ENCODE data around the gene DIP2C.

DIP2C gene

DNA sequence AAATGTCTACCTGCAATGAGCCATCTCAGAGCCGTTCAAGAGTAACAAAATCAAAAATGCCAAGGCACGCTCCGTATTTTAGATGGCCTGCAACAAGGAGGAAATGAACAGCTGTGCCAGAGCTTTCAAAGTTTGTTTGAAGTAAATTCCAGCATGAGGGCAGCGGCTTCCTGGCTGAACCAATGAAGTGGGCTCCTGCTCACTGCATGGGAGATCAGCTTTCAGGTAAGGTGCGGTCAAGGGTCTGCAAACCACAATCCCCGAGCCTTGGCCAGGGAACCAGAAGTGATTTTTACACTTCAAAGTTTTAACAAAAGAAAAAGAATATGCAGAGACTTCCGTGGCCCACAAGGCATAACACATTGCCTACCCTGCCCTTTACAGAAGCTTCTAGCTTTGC is 120.6 kb downstream of the DIP2C start:
- DNase-seq: no peak

DNA sequence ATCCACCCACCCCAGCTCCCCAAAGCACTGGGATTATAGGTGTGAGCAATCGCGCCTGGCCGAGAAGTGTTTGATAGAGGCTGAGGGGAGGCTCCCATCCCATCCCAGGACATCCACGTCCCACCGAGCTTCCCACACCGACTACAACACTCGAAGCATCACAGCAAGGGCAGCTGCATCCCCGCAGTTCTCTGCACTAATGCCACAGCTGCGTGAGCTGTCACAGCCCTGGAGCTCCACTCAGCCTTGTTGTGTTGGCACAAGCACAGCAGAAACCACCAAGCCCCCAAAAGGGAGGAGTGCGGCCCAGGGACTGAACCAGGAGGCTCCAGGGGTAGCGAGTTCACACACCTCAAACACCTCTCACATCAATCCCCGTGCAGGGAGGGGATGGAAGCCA is 121.6 kb downstream of the DIP2C start:
- DNase-seq: no peak

DNA sequence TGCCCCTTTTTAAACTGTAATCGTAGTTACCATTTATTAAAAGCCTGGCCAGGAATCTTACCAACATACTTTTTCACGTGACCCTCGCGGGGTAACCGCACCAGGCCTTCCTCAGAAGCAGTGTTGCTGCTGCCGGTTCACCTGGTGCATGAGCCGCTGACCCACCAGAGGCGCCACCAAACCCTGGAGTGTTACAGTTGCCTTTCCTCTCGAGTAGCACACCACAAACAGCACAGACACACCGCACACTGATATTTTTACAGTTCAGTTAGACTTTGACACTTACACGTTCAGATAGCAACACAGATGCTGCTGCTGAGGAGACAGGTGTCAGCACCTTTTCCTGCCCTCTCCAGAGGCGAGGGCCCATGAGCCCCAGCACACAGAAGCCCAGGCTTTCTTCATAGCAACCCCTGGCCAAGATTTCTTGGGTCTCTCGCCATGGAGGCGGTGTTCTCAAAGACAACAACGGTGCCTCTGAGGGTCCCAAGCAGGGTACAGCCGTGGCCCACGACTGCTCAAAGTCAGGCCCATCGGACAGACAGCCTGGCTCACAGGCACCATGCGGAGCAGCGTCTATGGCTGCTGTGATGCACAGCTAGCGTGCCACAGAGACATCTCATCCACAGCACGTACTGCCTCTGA is 123.1 kb downstream of the DIP2C start:
- DNase-seq: no peak

- DNase-seq: no peak
Measured at GRCh38 chr10:565676-566075, 123.8 kb downstream of the DIP2C start.

- DNase-seq: no peak
Measured at GRCh38 chr10:565146-565545, 124.3 kb downstream of the DIP2C start.

GRCh38 chr10:563827-564226 is 125.6 kb downstream of the DIP2C start:
- DNase-seq: no peak

GRCh38 chr10:562142-562541 is 127.3 kb downstream of the DIP2C start:
- DNase-seq: no peak

- DNase-seq: no peak
Measured at GRCh38 chr10:561721-562120, 127.7 kb downstream of the DIP2C start.

DNA sequence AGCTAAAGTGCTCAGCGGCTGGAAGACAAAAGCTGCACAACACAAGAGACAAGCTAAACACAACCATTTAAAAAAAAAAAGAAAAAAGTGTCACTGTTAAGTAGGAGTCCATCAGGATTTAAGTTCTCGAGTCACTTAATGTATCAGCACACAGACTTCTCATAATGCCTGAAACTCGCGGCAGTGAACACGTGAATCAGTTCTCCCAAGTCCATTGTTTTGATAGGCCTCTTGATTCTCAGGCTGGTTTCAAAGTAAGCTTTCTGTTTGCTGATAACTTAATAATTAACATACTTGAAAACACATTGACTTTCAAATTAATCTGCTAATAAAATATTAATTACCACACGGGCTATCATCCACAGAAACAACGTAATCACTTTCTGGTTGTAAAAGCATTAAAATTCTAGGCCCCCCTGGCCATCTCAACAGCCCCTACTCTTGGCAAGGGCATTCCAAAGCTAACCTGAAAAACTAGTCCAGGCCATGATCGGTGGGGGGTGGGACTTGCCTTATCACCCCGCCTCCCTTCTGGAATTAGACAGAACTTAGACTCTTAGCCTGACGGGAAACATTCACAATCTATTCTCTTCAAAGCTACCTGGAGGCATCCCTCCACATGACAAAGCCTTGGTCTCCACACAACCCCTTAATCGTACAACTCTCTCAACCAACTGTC is 129.0 kb downstream of the DIP2C start:
- DNase-seq: no peak

DNA sequence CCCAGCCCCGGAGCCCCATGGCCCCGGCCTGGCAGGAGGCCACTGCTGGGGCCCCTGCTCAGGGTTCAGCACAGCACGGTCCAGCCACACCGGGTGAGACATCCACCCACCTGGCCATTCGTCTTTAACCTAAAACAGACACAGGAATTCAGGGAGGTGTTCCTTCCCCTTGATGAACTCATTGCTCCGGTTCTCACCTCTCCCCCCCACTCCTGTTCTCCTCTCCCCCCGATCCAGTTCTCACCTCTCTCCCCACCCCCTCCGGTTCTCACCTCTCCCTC is 129.8 kb downstream of the DIP2C start:
- DNase-seq: no peak

DNA sequence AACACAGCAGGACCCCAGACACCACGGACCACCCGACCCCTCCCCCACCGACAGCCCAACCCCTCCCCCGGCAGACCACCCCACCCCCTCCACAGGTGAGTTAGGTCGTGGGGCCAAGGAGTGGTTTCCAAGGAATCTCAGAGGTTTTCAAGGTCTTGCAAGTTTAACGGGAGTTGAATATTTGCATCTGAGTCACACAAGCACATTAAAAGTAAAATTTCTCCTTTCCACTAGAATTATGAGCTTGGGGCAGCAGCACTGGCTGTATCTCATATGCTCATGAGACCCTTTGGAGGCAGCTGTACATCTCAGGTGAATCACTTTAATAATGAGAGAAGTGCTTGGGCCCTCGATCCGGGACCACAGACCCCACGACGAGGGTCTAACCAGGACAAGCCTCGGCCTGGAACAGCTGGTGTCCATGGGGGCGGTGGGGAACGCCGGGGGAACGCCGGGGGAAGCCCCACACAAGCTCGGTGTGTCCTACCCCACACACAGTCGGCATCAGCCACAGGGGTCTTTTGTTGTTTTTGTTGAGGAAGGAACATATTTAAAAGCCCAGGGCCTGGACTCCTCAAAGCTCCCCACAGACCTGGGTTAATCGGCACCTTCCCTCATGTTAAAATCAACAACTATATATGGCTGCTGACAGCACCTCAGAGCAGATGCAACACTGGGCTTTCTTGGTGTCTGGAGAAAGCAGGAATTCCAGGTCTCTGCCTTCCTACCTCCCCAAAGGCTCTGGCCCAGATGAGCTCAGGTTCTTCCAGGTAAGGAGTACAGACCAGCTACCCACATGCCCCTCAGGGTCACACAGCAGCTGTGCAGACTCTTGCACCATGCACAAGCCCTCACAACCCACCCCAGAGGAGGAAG is 130.3 kb downstream of the DIP2C start:
- DNase-seq: no peak

DNA sequence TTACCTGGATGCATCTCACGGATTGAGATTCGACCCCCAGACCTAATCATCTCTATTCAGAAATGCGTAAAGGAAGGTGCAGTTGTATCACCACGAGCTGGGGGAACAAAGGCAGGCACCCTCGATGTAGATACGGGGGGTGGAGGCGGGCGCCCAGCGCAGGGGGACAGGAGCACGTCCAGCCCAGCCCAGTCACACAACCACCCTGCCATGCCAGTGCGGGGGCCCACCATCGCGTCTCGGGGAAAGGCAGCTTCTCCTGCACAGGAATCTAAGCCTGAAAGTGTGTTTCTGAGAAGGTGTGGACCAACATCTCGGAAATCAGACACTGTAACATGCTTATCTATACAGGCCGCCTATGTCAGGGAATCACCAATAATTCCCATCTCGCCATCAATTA is 131.1 kb downstream of the DIP2C start:
- DNase-seq: no peak

GRCh38 chr10:557792-558328 is 131.6 kb downstream of the DIP2C start:
- DNase-seq: peak; percentile 22

GRCh38 chr10:556971-557637 is 132.4 kb downstream of the DIP2C start:
- DNase-seq: no peak

DNA sequence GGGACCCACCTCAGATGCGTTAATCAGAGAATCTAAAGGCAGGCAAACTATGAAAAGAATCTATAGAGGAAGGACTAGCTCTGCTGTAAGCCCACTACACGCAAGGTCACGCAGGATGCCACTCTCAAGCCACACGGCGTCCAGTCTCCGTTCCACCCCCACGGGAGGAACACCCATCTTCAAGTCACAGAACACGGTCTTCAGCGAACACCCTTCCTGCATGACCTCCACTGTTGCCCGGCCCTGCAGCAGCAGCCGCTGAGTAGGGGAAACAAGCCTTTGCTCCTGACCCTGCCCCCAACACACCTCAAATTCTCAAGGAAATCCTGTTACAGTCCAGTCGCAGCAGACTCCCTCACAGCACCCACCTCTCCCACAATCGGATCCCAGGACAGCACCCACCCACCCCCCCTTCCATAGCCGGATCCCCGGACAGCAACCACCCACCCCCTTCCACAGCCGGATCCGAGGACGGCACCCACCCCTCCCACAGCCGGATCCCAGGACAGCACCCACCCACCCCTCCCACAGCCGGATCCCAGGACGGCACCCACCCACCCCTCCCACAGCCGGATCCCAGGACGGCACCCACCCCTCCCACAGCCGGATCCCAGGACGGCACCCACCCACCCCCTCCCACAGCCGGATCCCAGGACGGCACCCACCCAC is 133.7 kb downstream of the DIP2C start:
- no peak for DNase-seq

DNA sequence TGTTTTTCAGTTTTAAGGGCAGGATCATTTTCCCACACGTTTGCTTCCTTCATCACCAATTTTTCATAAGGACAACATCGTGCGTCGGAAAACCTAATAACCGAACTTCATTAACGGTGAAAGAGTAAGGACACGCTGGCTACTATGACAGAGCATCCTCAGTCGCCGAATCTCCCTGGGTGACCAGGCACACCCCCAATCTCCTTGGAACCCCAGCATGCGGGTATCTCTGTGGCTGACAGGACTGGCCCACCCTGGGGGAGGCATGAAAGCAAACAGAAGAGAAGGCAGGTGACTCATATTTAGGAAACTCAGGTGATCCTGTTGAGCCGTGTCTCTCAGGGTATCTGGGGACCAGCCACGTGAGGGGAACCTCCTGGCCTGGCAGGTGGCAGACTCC is 134.2 kb downstream of the DIP2C start:
- no peak for DNase-seq

GRCh38 chr10:554182-554848 is 135.2 kb downstream of the DIP2C start:
- no peak for DNase-seq

DNA sequence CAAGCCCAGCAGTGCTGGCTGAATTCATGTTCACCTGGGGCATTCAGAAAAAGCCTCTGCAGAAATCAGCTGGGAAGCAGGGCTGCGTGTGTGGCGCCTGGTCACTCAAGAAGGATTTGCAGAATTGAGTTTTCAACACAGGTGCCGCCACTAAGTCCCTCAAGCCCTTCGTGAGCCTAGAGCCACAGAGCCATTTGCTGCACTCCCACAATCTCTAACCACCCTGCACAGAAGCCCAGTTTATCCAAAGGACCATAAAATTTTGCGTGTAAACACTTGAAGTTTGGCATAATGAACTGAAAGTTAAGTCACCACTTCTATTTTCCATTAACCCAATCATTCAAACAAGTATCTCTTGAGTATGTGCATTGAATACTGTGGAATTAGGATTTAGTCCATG is 136.2 kb downstream of the DIP2C start:
- no peak for DNase-seq

DNA sequence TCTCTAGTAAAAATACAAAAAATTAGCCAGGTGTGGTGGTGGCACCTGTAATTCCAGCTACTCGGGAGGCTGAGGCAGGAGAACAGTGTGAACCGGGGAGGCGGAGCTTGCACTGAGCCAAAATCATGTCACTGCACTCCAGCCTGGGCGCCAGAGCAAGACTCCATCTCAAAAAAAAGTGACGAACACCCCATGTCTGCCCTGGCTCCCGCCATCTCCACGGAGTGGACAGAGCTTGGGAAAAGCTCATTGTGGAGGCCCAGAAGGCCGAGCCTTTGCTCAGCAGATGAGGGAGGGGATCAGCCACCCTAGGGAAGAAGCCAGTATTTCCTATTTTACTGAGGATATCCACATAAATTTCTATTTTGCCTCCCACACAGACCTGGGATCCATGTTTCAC is 136.8 kb downstream of the DIP2C start:
- DNase-seq: no peak

DNA sequence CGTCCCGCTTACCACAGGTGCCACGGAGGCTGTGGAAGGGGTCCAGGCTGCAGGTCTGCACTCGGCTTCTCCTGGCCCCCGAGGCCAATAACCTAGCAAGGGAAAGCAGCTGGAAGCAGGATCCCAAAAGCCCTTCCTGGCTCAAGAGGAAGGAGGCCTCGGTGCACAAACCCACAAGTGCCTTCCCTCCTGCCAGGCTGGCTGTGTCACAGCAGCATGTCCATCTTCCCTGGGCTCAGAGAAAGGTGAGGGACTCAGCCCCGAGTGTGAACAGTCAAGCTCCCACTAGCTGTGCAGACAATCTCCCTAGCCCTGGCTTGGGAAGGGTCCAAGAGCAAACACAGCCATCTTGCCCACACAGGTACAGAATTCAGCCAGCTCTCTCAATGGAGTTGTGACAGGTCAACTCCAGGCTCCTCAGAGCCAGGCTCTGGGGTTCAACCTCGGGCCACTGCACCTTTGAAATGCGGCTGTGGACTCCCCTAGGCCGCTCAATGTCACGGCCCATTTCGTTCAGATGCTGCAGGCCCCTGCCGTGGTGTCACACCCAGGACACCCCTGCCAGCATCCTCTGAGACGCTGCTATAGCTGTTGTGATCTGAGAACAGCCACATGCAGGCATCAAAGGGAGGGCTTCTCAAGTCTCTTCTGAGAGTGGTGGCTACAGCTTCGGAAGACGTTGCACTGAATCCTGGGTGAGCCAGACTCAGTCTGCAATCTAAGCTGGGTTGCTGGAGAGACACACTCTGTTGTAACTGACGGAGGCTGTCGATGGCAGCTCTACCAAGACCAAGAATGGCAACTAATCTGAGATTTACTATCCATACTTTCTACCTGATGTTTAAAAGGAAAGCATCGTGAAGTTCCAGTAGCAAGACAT is 137.9 kb downstream of the DIP2C start:
- no peak for DNase-seq

- DNase-seq: no peak
Measured at GRCh38 chr10:550665-551372, 138.6 kb downstream of the DIP2C start.

Data from NCI-H146 (cell line).